Astrocyte (in vitro differentiated cells and primary cell): Measurements from ENCODE around the gene RND2. TPM values are rescaled to one million over a fixed set of nuclear protein-coding genes. Genes with fewer than 3 reads are reported as not detected.

Experiments
- DNase-seq: peaks from one replicate; pipeline ENCODE4 v3.0.0-alpha.2; 2010; ENCODE audit warnings: low read depth
- FAIRE-seq: peaks from 2 replicates; lab custom pipeline; 2011; peaks lifted over from hg19 to GRCh38; lab: Jason Lieb, UNC
- H2AFZ ChIP-seq: 2 replicates; pipeline ENCODE4 v1.6.0; 2012; ENCODE audit warnings: low read depth, low read length, inconsistent platforms
- H3K27ac ChIP-seq: 2 replicates; pipeline ENCODE4 v1.5.1; 2011; ENCODE audit warnings: low read depth, low read length, inconsistent platforms
- H3K27me3 ChIP-seq: 2 replicates; pipeline ENCODE4 v1.6.0; 2011; ENCODE audit warnings: low read length, inconsistent platforms; ENCODE audit not compliant: insufficient read depth
- H3K36me3 ChIP-seq: 2 replicates; pipeline ENCODE4 v1.5.1; 2011; ENCODE audit warnings: low read length, inconsistent platforms; ENCODE audit not compliant: insufficient read depth
- H3K4me1 ChIP-seq: 2 replicates; pipeline ENCODE4 v1.5.1; 2011; ENCODE audit warnings: low read length, inconsistent platforms; ENCODE audit not compliant: insufficient read depth
- H3K4me2 ChIP-seq: 2 replicates; pipeline ENCODE4 v1.6.0; 2012; ENCODE audit warnings: low read length, inconsistent platforms
- H3K4me3 ChIP-seq: 2 replicates; pipeline ENCODE4 v1.5.1; 2011; ENCODE audit warnings: low read depth, mild to moderate bottlenecking, low read length, inconsistent platforms; ENCODE audit not compliant: insufficient read depth
- H3K79me2 ChIP-seq: 2 replicates; pipeline ENCODE4 v1.6.0; 2012; ENCODE audit warnings: mild to moderate bottlenecking, low read length, inconsistent platforms; ENCODE audit not compliant: insufficient read depth
- H3K9ac ChIP-seq: 2 replicates; pipeline ENCODE4 v1.6.0; 2012; ENCODE audit warnings: mild to moderate bottlenecking, low read length, inconsistent platforms
- H3K9me3 ChIP-seq: 2 replicates; pipeline ENCODE4 v1.5.1; 2012; ENCODE audit warnings: low read depth, mild to moderate bottlenecking, low read length, inconsistent platforms; ENCODE audit not compliant: insufficient read depth
- H4K20me1 ChIP-seq: 2 replicates; pipeline ENCODE4 v1.6.0; 2012; ENCODE audit warnings: low read length, inconsistent platforms; ENCODE audit not compliant: insufficient read depth
- H3K27ac Mint-ChIP-seq: one replicate; pipeline ENCODE4 v1.8.0; 2021; ENCODE audit warnings: mild to moderate bottlenecking, mixed read lengths; ENCODE audit not compliant: unreplicated experiment
- H3K27me3 Mint-ChIP-seq: one replicate; pipeline ENCODE4 v1.8.0; 2021; ENCODE audit warnings: low read depth, mixed read lengths; ENCODE audit not compliant: unreplicated experiment
- H3K36me3 Mint-ChIP-seq: one replicate; pipeline ENCODE4 v1.8.0; 2021; ENCODE audit warnings: low read depth, mixed read lengths; ENCODE audit not compliant: unreplicated experiment
- H3K4me1 Mint-ChIP-seq: one replicate; pipeline ENCODE4 v1.8.0; 2021; ENCODE audit warnings: low read depth, mixed read lengths; ENCODE audit not compliant: unreplicated experiment
- H3K4me3 Mint-ChIP-seq: one replicate; pipeline ENCODE4 v1.8.0; 2021; ENCODE audit warnings: mild to moderate bottlenecking, moderate library complexity, mixed read lengths; ENCODE audit not compliant: unreplicated experiment
- H3K9me3 Mint-ChIP-seq: one replicate; pipeline ENCODE4 v1.8.0; 2021; ENCODE audit warnings: mild to moderate bottlenecking, mixed read lengths; ENCODE audit not compliant: unreplicated experiment
- EZH2 ChIP-seq: IDR thresholded peaks from 2 replicates; pipeline ENCODE4 v1.6.1; 2012; ENCODE audit warnings: mild to moderate bottlenecking, low read length, inconsistent platforms; ENCODE audit not compliant: insufficient read depth
- total RNA-seq: library from RNA; stranded (reverse); gene quantifications from 2 replicates; pipeline ENCODE4 v1.2.1, GENCODE V29; 2021
- TF ChIP-seq, protein P1 (sequence below): IDR thresholded peaks from 2 replicates; pipeline ENCODE4 v1.5.1; 2011; ENCODE audit warnings: low read depth, mild to moderate bottlenecking, inconsistent platforms, low read length, moderate library complexity; ENCODE audit not compliant: insufficient read depth

RND2 gene
- total RNA-seq, 1 donor from 2014 or later, result 2.3 TPM

DNA sequence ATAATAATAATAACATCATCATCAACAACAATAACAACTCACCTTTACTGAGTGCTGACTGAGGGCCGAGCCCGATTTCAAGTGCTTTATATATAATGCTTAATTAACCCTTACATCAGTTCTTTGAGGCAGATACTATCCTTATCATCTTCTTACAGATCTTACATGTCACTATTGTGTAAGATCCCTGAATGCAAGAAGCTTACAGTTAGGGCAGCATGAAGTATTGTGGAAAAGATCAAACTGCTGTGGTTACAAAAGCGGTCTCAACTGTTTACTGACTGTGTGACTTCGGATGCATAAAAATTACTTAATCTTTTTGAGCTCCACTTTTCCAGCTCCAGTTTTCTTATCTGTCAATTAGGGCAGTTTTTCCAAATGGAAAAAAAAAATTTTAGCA is 6.1 kb upstream of the RND2 start:
- TF ChIP-seq EZH2, result no peak
- TF ChIP-seq, protein P1, sequence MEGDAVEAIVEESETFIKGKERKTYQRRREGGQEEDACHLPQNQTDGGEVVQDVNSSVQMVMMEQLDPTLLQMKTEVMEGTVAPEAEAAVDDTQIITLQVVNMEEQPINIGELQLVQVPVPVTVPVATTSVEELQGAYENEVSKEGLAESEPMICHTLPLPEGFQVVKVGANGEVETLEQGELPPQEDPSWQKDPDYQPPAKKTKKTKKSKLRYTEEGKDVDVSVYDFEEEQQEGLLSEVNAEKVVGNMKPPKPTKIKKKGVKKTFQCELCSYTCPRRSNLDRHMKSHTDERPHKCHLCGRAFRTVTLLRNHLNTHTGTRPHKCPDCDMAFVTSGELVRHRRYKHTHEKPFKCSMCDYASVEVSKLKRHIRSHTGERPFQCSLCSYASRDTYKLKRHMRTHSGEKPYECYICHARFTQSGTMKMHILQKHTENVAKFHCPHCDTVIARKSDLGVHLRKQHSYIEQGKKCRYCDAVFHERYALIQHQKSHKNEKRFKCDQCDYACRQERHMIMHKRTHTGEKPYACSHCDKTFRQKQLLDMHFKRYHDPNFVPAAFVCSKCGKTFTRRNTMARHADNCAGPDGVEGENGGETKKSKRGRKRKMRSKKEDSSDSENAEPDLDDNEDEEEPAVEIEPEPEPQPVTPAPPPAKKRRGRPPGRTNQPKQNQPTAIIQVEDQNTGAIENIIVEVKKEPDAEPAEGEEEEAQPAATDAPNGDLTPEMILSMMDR, result no peak
- Histone ChIP-seq H2AFZ (no peak overlapping the region), H3K4me1 (peaks cover 20% of the 10 kb centered on the region), H3K27me3 (no peaks in the 10 kb centered on the region), H3K27ac (no peak overlapping the region), H3K4me2 (peak overlapping the region; percentile 22), H3K9ac (no peak overlapping the region), H3K79me2 (peaks cover 42% of the 10 kb centered on the region), H3K9me3 (no peaks in the 10 kb centered on the region), H4K20me1 (peaks cover 32% of the 10 kb centered on the region), H3K36me3 (peaks cover 8% of the 10 kb centered on the region), H3K4me3 (no peak overlapping the region)
- Mint-ChIP-seq H3K4me1 (peaks cover 43% of the 10 kb centered on the region), H3K9me3 (no peaks in the 10 kb centered on the region), H3K27ac (no peak overlapping the region), H3K27me3 (no peaks in the 10 kb centered on the region), H3K4me3 (no peak overlapping the region), H3K36me3 (peaks cover 11% of the 10 kb centered on the region)
- FAIRE-seq (no peak), DNase-seq (no peak)

GRCh38 chr17:43019418-43019817 is 5.6 kb upstream of the RND2 start:
- H3K27ac Mint-ChIP-seq, result peak overlapping the region; percentile 77
- FAIRE-seq, result no peak
- no peak overlapping the region for H3K27ac ChIP-seq

More at GRCh38 chr17:43019418-43019817, 5.6 kb upstream of the RND2 start:
- no peak for TF ChIP-seq EZH2
- TF ChIP-seq, protein P1, result no peak
- Histone ChIP-seq H3K27me3 (no peaks in the 10 kb centered on the region), H3K4me3 (no peak overlapping the region), H3K9ac (no peak overlapping the region), H3K79me2 (peaks cover 42% of the 10 kb centered on the region), H3K9me3 (no peaks in the 10 kb centered on the region), H3K4me1 (peaks cover 23% of the 10 kb centered on the region), H4K20me1 (peaks cover 29% of the 10 kb centered on the region), H2AFZ (no peak overlapping the region), H3K36me3 (peaks cover 8% of the 10 kb centered on the region), H3K4me2 (peak overlapping the region; percentile 90)
- H3K4me1 Mint-ChIP-seq, result peaks cover 43% of the 10 kb centered on the region
- H3K27me3 Mint-ChIP-seq, result no peaks in the 10 kb centered on the region
- no peaks in the 10 kb centered on the region for H3K9me3 Mint-ChIP-seq
- H3K4me3 Mint-ChIP-seq, result peak overlapping the region; percentile 97
- no peak for DNase-seq
- H3K36me3 Mint-ChIP-seq, result peaks cover 11% of the 10 kb centered on the region
